Calu3 (cell line): ENCODE results near the gene COL9A3. TPM values are rescaled to one million over a fixed set of nuclear protein-coding genes. Genes with fewer than 3 reads are reported as not detected.
"Not testable (repeated sequence)": the region's sequence is repeated elsewhere in the genome, so short reads cannot be mapped to it uniquely, and the experiment has no call there.

Experiments
- BruUV-seq: library from RNA; stranded (reverse); fragments of 400-500 nt; replicated peaks from 2 replicates; lab custom pipeline; 2021; lab: Mats Ljungman, UMichigan
- CTCF ChIA-PET: fragments of 300-600 bp; sonication (Branson Sonifier 250); formaldehyde crosslinking; loops from one replicate; lab custom pipeline; 2022; ENCODE audit warnings: antibody characterized with exemption; lab: Charles Lee
- DNase-seq: peaks from one replicate; pipeline ENCODE4 v3.0.0; 2022
- H3K27ac Mint-ChIP-seq: one replicate; pipeline ENCODE4 v1.8.0; 2022; ENCODE audit warnings: mixed read lengths; ENCODE audit not compliant: unreplicated experiment
- H3K27me3 Mint-ChIP-seq: one replicate; pipeline ENCODE4 v1.8.0; 2022; ENCODE audit warnings: mixed read lengths; ENCODE audit not compliant: unreplicated experiment
- H3K36me3 Mint-ChIP-seq: one replicate; pipeline ENCODE4 v1.8.0; 2022; ENCODE audit warnings: mild to moderate bottlenecking, moderate library complexity, mixed read lengths; ENCODE audit not compliant: insufficient read depth, unreplicated experiment
- H3K4me1 Mint-ChIP-seq: one replicate; pipeline ENCODE4 v1.8.0; 2022; ENCODE audit warnings: mild to moderate bottlenecking, low read depth, mixed read lengths; ENCODE audit not compliant: unreplicated experiment
- H3K4me3 Mint-ChIP-seq: one replicate; pipeline ENCODE4 v1.8.0; 2022; ENCODE audit warnings: mild to moderate bottlenecking, low read depth, moderate library complexity, mixed read lengths; ENCODE audit not compliant: unreplicated experiment
- H3K9me3 Mint-ChIP-seq: one replicate; pipeline ENCODE4 v1.8.0; 2022; ENCODE audit warnings: low read depth, mixed read lengths; ENCODE audit not compliant: unreplicated experiment
- CTCF ChIP-seq: fragments of 200-600 bp; IDR thresholded peaks from one replicate; pipeline ENCODE4 v1.8.0; 2022; ENCODE audit warnings: antibody characterized with exemption; ENCODE audit not compliant: unreplicated experiment
- intact Hi-C: fragments of 100-400 bp; cut with micrococcal nuclease; formaldehyde crosslinking; loops from one replicate; pipeline ENCODE4 v1.10.0; 2022; ENCODE audit not compliant: unreplicated experiment
- total RNA-seq: library from RNA; stranded (reverse); gene quantifications from 2 replicates; pipeline ENCODE4 v1.2.3, GENCODE V29; 2022

Gene COL9A3
- total RNA-seq, 1 experiment from 2014 or later = 2.7 TPM

DNA sequence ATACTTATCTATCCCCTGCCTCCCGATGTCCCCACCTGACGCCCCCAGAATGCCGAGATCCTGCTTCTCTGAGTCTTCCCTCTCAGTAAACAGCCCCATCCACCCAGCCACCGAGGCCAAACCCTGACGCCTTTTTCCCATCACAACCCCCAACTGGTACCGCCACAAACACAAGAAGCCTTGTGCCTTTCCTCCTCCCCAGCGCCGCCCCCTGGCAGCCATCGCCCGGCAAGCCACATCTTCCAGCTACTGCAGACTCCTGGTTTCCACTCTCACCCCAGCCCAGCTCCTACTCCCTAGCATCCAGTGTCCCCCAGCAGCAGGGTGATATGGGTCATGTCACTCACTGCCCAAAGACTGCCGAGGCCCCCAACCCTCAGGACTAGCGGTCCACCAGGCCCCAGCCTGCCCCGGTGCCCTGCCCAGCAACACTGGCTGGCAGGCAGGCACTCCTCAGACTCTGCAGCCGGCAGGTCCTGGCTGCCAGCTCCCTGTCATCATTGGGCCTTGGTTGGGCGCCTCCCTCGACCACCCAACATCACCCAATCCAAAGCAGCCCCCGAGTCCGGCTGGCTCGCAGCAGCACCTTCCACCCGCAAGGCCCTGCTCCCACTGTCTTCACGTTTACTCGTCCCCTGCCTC, 33.6 kb downstream of the COL9A3 start:
- Mint-ChIP-seq H3K4me1 (no peaks in the 10 kb centered on the region), H3K4me3 (no peak overlapping the region), H3K27me3 (no peaks in the 10 kb centered on the region), H3K27ac (no peak overlapping the region), H3K36me3 (peaks cover 21% of the 10 kb centered on the region), H3K9me3 (no peaks in the 10 kb centered on the region)
- no peak for TF ChIP-seq CTCF
- no peak for DNase-seq
- BruUV-seq = no TSS peak
- CTCF ChIA-PET = no interaction called here
- intact Hi-C loops = no loop called here

- Mint-ChIP-seq H3K9me3 (no peaks in the 10 kb centered on the region), H3K4me3 (no peak overlapping the region), H3K36me3 (peaks cover 13% of the 10 kb centered on the region), H3K27ac (no peak overlapping the region), H3K4me1 (peaks cover 2% of the 10 kb centered on the region), H3K27me3 (no peaks in the 10 kb centered on the region)
- CTCF ChIA-PET = no interaction called here
- no peak for DNase-seq
- no TSS peak for BruUV-seq
- intact Hi-C loops = no loop called here
- TF ChIP-seq CTCF = no peak
Measured at GRCh38 chr20:62852196-62852595, 35.3 kb downstream of the COL9A3 start.

DNA sequence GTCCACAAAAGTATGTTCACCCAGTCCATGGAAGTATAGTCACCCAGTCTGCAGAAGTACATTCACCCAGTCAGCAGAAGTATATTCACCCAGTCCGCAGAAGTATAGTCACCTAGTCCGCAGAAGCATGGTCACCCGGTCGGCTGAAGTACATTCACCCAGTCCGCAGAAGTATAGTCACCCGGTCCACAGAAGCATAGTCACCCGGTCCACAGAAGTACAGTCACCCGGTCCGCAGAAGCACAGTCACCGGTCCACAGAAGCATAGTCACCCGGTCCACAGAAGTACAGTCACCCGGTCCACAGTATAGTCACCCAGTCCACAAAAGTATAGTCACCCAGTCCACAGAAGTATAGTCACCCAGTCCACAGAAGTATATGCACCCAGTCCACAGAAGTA, 36.0 kb downstream of the COL9A3 start:
- Mint-ChIP-seq H3K27ac (no peak overlapping the region), H3K4me1 (peaks cover 9% of the 10 kb centered on the region), H3K4me3 (no peak overlapping the region), H3K9me3 (no peaks in the 10 kb centered on the region), H3K36me3 (peaks cover 13% of the 10 kb centered on the region), H3K27me3 (no peaks in the 10 kb centered on the region)
- DNase-seq = no peak
- no peak for TF ChIP-seq CTCF
- intact Hi-C loops = no loop called here
- BruUV-seq = no TSS peak
- CTCF ChIA-PET = no interaction called here

DNA sequence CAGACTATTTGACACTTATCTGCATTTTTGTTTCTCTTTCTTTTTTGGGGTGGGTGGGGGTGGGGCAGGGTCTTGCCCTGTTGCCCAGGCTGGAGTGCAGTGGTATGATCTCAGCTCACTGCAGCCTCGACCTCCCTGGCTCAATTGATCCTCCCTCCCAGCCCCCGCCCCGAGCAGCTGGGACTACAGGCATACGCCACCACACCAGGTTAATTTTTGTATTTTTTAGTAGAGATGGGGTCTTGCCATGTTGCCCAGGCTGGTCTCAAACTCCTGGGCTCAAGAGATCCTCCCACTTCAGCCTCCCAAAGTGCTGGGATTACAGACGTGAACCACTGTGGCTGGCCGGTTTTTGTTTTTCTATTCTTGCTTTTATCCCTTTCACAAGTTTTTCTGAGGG, 36.5 kb downstream of the COL9A3 start:
- DNase-seq, intact Hi-C loops, H3K9me3 Mint-ChIP-seq, BruUV-seq, CTCF ChIA-PET, H3K27ac Mint-ChIP-seq, H3K4me3 Mint-ChIP-seq, H3K27me3 Mint-ChIP-seq: not testable (repeated sequence)
- H3K36me3 Mint-ChIP-seq = peaks cover 17% of the 10 kb centered on the region
- H3K4me1 Mint-ChIP-seq = peaks cover 14% of the 10 kb centered on the region

DNA sequence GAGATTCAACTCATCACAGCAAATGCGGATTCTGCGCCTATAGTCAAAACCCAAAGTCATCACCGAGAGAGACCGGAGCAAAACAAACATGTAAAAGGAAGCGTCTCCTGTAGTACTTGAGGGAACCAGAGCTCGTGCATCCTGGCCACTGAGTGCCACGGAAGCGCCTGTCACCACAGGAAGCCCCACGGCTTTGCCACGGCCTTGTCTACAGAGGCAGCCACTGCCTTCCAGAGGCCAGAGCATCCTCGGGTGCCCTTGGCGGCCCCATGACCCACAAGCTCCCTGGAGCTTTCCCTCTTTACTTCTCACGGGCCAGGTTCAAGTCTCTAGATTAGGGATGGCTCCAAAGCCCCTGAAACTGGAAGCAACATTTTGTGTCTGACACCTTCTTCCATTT, 37.3 kb downstream of the COL9A3 start:
- no TSS peak for BruUV-seq
- intact Hi-C loops = no loop called here
- H3K36me3 Mint-ChIP-seq = peaks cover 17% of the 10 kb centered on the region
- H3K27ac Mint-ChIP-seq = no peak overlapping the region
- DNase-seq = no peak
- H3K4me1 Mint-ChIP-seq = peaks cover 15% of the 10 kb centered on the region
- TF ChIP-seq CTCF = no peak
- no peak overlapping the region for H3K4me3 Mint-ChIP-seq
- CTCF ChIA-PET = no interaction called here
- no peaks in the 10 kb centered on the region for H3K9me3 Mint-ChIP-seq
- H3K27me3 Mint-ChIP-seq = no peaks in the 10 kb centered on the region
